IMR-90 (cell line): Measurements from ENCODE around the gene FAM83E. TPM values are rescaled to one million over a fixed set of nuclear protein-coding genes. Genes with fewer than 3 reads are reported as not detected.

Experiments used
- ATAC-seq: fragments of 200-7000 bp; cut with Tn5 transposase; 2 replicates; pipeline ENCODE4 v1.9.1; 2020; ENCODE audit warnings: low read depth, mild to moderate bottlenecking, moderate library complexity
- BruUV-seq: library from RNA; stranded (reverse); fragments of 400-500 nt; replicated peaks from 2 replicates; lab custom pipeline; 2021; lab: Mats Ljungman, UMichigan
- CTCF ChIA-PET: fragments of 300-600 bp; formaldehyde crosslinking; extraction: SDS; loops from one replicate; lab custom pipeline; 2021; ENCODE audit warnings: antibody characterized with exemption; lab: Yijun Ruan, JAX
- POLR2A ChIA-PET: fragments of 300-600 bp; sonication (Branson Sonifier 250); formaldehyde crosslinking; loops from one replicate; lab custom pipeline; 2022; ENCODE audit warnings: antibody characterized with exemption; ENCODE audit not compliant: unreplicated experiment; lab: Charles Lee
- DNase-seq: peaks from one replicate; pipeline ENCODE4 v3.0.0; 2013
- H2AFZ ChIP-seq: replicated peaks from 2 replicates; pipeline ENCODE3; 2013; ENCODE audit warnings: low read length, mild to moderate bottlenecking; ENCODE audit not compliant: poor library complexity
- H2AK5ac ChIP-seq: 2 replicates; pipeline ENCODE4 v1.6.1; 2013; ENCODE audit warnings: low read depth, low read length, inconsistent platforms
- H2AK9ac ChIP-seq: replicated peaks from 2 replicates; pipeline ENCODE3; 2013; ENCODE audit warnings: mild to moderate bottlenecking, low read depth, low read length, moderate library complexity; ENCODE audit not compliant: poor library complexity
- H2BK120ac ChIP-seq: 2 replicates; pipeline ENCODE4 v1.6.1; 2013; ENCODE audit warnings: low read depth, low read length, inconsistent platforms
- H2BK15ac ChIP-seq: 3 replicates; pipeline ENCODE4 v1.6.1; 2013; ENCODE audit warnings: low read depth, low read length, inconsistent platforms
- H2BK20ac ChIP-seq: 2 replicates; pipeline ENCODE4 v1.6.1; 2013; ENCODE audit warnings: low read depth, mild to moderate bottlenecking, inconsistent platforms, low read length, moderate library complexity
- H2BK5ac ChIP-seq: 2 replicates; pipeline ENCODE4 v1.6.1; 2013; ENCODE audit warnings: mild to moderate bottlenecking, low read depth, low read length, inconsistent platforms; ENCODE audit not compliant: poor library complexity, severe bottlenecking
- H3K14ac ChIP-seq: replicated peaks from 2 replicates; pipeline ENCODE4 v1.6.1; 2013; ENCODE audit warnings: low read depth, low read length, inconsistent platforms
- H3K18ac ChIP-seq: 2 replicates; pipeline ENCODE4 v1.6.1; 2013; ENCODE audit warnings: low read depth, low read length, control low read depth
- H3K23ac ChIP-seq: 2 replicates; pipeline ENCODE4 v1.6.1; 2013; ENCODE audit warnings: low read depth, low read length, inconsistent platforms
- H3K27ac ChIP-seq: 2 replicates; pipeline ENCODE4 v1.5.1; 2013; ENCODE audit warnings: mild to moderate bottlenecking, control low read depth, low read length; ENCODE audit not compliant: insufficient read depth
- H3K27me3 ChIP-seq: 2 replicates; pipeline ENCODE4 v1.6.1; 2013; ENCODE audit warnings: low read length; ENCODE audit not compliant: control insufficient read depth, insufficient read depth
- H3K36me3 ChIP-seq: 2 replicates; pipeline ENCODE4 v1.6.1; 2013; ENCODE audit warnings: low read length, mixed read lengths; ENCODE audit not compliant: control insufficient read depth, insufficient read depth
- H3K4ac ChIP-seq: 2 replicates; pipeline ENCODE4 v1.6.1; 2013; ENCODE audit warnings: low read depth, low read length, inconsistent platforms
- H3K4me1 ChIP-seq: 2 replicates; pipeline ENCODE4 v1.6.1; 2013; ENCODE audit warnings: low read length, mixed read lengths; ENCODE audit not compliant: control insufficient read depth, insufficient read depth
- H3K4me2 ChIP-seq: 2 replicates; pipeline ENCODE4 v1.6.1; 2013; ENCODE audit warnings: low read depth, mild to moderate bottlenecking, control low read depth, low read length, moderate library complexity
- H3K4me3 ChIP-seq: 2 replicates; pipeline ENCODE4 v1.5.1; 2013; ENCODE audit warnings: low read depth, mild to moderate bottlenecking, control low read depth, low read length, moderate library complexity; ENCODE audit not compliant: insufficient read depth
- H3K56ac ChIP-seq: 2 replicates; pipeline ENCODE4 v1.6.1; 2013; ENCODE audit warnings: low read length, inconsistent platforms; ENCODE audit not compliant: insufficient read depth; ENCODE audit errors: extremely low read depth
- H3K79me1 ChIP-seq, 2 experiments: 2 replicates each; pipeline ENCODE4 v1.6.1; 2013; ENCODE audit warnings: low read length in 2 of 2, inconsistent platforms in 1 of 2, low read depth in 1 of 2
- H3K9ac ChIP-seq: 2 replicates; pipeline ENCODE4 v1.6.1; 2013; ENCODE audit warnings: low read depth, low read length, control low read depth
- H3K9me1 ChIP-seq: 2 replicates; pipeline ENCODE4 v1.6.1; 2013; ENCODE audit warnings: low read length, inconsistent platforms; ENCODE audit not compliant: insufficient read depth
- H3K9me3 ChIP-seq: 2 replicates; pipeline ENCODE4 v1.6.1; 2013; ENCODE audit warnings: low read length; ENCODE audit not compliant: control insufficient read depth, insufficient read depth
- H4K20me1 ChIP-seq: 2 replicates; pipeline ENCODE4 v1.6.1; 2013; ENCODE audit warnings: low read length, inconsistent platforms; ENCODE audit not compliant: insufficient read depth
- H4K5ac ChIP-seq: 2 replicates; pipeline ENCODE4 v1.6.1; 2013; ENCODE audit warnings: mild to moderate bottlenecking, low read depth, low read length, control low read depth
- H4K8ac ChIP-seq, 2 experiments: 2 replicates each; pipeline ENCODE4 v1.6.1; 2013; ENCODE audit warnings: low read depth in 2 of 2, low read length in 2 of 2, control low read depth in 1 of 2, inconsistent platforms in 1 of 2
- H4K91ac ChIP-seq: 2 replicates; pipeline ENCODE4 v1.6.1; 2013; ENCODE audit warnings: low read depth, low read length, inconsistent platforms; ENCODE audit not compliant: insufficient read depth
- WGBS, 2 experiments: methylation state at CpG; one replicate each; pipeline versions ENCODE4 v1.1.5 to v1.1.7; 2013; ENCODE audit warnings: missing lambda C conversion rate in 2 of 2; ENCODE audit not compliant: insufficient read length in 1 of 2; ENCODE audit errors: extremely low coverage in 2 of 2; 5-methylcytosine and 5-hydroxymethylcytosine counted together
- dilution Hi-C: fragments of 300-500 bp; cut with HindIII; formaldehyde crosslinking; loops from one replicate; pipeline ENCODE4 v1.14.3; 2018; ENCODE audit warnings: low sequenced_read_pairs; ENCODE audit not compliant: unreplicated experiment
- in situ Hi-C: fragments of 300-500 bp; cut with MboI; formaldehyde crosslinking; loops from 3 replicates; pipeline ENCODE4 v1.14.3; 2019; ENCODE audit warnings: low sequenced_read_pairs, inconsistent platforms, mixed read lengths
- intact Hi-C: fragments of 100-400 bp; cut with micrococcal nuclease; formaldehyde crosslinking; loops from 2 replicates; pipeline ENCODE4 v1.10.0; 2022
- polyA plus RNA-seq, 3 experiments: library from polyadenylated mRNA; depleted of rRNA; stranded (reverse); fragments of >200 nt; gene quantifications; 2 replicates each; pipeline ENCODE4 v1.2.3, GENCODE V29; 2012; ENCODE audit warnings: low replicate concordance in 1 of 3
- total RNA-seq: library from RNA; depleted of rRNA; stranded (reverse); fragments of >200 nt; gene quantifications from 2 replicates; pipeline ENCODE4 v1.2.3, GENCODE V29; 2012
- TF ChIP-seq, protein P1 (sequence below): fragments of 150-350 bp; IDR thresholded peaks from 2 replicates; pipeline ENCODE4 v1.6.1; 2017; ENCODE audit warnings: mild to moderate bottlenecking, antibody characterized with exemption, low read length, low read depth

Gene FAM83E
- total and polyA plus RNA-seq, 2 of the 4 experiments (the other 2 are of a cell fraction): 0.05 to 0.36 TPM

DNA sequence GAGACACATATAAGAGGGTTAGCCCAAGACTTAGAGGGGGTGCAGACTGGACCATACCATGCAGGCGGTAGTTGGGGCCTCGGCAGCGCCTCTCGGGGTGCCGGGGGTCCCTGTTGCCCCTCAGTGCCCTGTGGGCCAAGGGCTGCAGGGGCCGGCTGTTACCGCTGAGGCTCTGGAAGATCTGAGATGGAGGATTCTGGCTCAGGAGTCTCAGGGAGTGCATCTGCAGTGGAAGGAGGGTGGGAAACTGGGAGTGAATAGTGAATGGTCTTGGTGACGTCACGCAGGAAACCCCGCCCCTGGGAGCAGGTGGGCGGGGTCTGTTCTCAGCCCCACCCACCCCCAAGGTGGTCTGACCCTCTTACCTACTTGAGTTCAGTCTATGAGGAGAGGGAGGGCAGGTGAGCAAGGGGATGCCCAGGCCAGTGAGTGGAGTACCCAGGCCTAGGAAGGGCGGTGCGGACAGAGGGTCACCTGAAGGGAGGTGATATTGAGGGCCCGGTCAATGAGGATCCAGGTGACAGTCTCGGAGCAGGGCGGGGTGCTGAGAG, 24.0 kb upstream of the FAM83E start:
- no peak overlapping the region for H2AFZ ChIP-seq
- intact Hi-C loops: no loop called here

More for the DNA sequence above, 24.0 kb upstream of the FAM83E start:
- Histone ChIP-seq H3K4me1 (peaks cover 14% of the 10 kb centered on the region), H4K5ac (no peak overlapping the region), H3K4me3 (no peak overlapping the region), H3K56ac (no peak overlapping the region), H2AK5ac (peak overlapping the region; percentile 95), H4K91ac (peak overlapping the region; percentile 49; the same call in 1 of the 2 replicates), H2BK5ac (peak overlapping the region; percentile 32), H3K36me3 (no peaks in the 10 kb centered on the region), H3K14ac (peak overlapping the region; percentile 99; the same call in 1 of the 2 replicates), H3K4ac (peak overlapping the region; percentile 94), H3K27ac (no peak overlapping the region), H3K9ac (no peak overlapping the region), H3K23ac (no peak overlapping the region), H2BK20ac (no peak overlapping the region), H4K8ac (peak overlapping the region; percentile 43 to 98; a peak in 3 of 4 replicates), H3K9me3 (no peaks in the 10 kb centered on the region), H3K9me1 (peaks cover 15% of the 10 kb centered on the region), H3K18ac (no peak overlapping the region), H2BK15ac (peak overlapping the region; percentile 89; the same call in 2 of the 3 replicates), H3K4me2 (no peak overlapping the region), H3K27me3 (no peaks in the 10 kb centered on the region), H4K20me1 (peaks cover 4% of the 10 kb centered on the region; the same call in 1 of the 2 replicates), H2AK9ac (peak overlapping the region; percentile 89), H2BK120ac (no peak overlapping the region), H3K79me1 (peaks cover 0 to 15% of the 10 kb centered on the region in 2 experiments; a peak in 3 of 4 replicates)
- 93% methylated on average over 12 of the region's 16 CpGs; no CpG with 5 or more reads in 1 of the 2 experiments for WGBS, 2 experiments
- TF ChIP-seq, protein P1, sequence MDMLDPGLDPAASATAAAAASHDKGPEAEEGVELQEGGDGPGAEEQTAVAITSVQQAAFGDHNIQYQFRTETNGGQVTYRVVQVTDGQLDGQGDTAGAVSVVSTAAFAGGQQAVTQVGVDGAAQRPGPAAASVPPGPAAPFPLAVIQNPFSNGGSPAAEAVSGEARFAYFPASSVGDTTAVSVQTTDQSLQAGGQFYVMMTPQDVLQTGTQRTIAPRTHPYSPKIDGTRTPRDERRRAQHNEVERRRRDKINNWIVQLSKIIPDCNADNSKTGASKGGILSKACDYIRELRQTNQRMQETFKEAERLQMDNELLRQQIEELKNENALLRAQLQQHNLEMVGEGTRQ: no peak
- no peak for ATAC-seq
- CTCF ChIA-PET: no interaction called here
- no TSS peak for BruUV-seq
- in situ Hi-C loops: no loop called here
- POLR2A ChIA-PET: no interaction called here
- dilution Hi-C loops: no loop called here
- no peak for DNase-seq
